Kidney epithelial cell (primary cell): ENCODE data around the gene TCAIM. TPM values are rescaled to one million over a fixed set of nuclear protein-coding genes. Genes with fewer than 3 reads are reported as not detected.

Experiments used
- DNase-seq: peaks from one replicate; pipeline ENCODE4 v3.0.0-alpha.2; 2010; ENCODE audit warnings: low read depth
- H3K27me3 ChIP-seq: 2 replicates; pipeline ENCODE4 v1.6.0; 2011; ENCODE audit warnings: low read length; ENCODE audit not compliant: control insufficient read depth, insufficient read depth
- H3K36me3 ChIP-seq: 2 replicates; pipeline ENCODE4 v1.5.1; 2011; ENCODE audit warnings: low read length; ENCODE audit not compliant: control insufficient read depth, insufficient read depth
- H3K4me3 ChIP-seq: 2 replicates; pipeline ENCODE4 v1.5.1; 2011; ENCODE audit warnings: low read depth, mild to moderate bottlenecking, control low read depth, low read length
- CTCF ChIP-seq: IDR thresholded peaks from 2 replicates; pipeline ENCODE4 v1.5.1; 2011; ENCODE audit warnings: mild to moderate bottlenecking, moderate library complexity, low read length, control low read depth, inconsistent platforms; ENCODE audit not compliant: insufficient read depth, poor library complexity, severe bottlenecking
- total RNA-seq: library from RNA; depleted of rRNA; stranded (reverse); fragments of >200 nt; gene quantifications from 2 replicates; pipeline ENCODE4 v1.2.3, GENCODE V29; 2015

Gene TCAIM
- total RNA-seq, 1 donor from 2014 or later, result 30.3 TPM

- no peak for TF ChIP-seq CTCF
- H3K36me3 ChIP-seq, result no peaks in the 10 kb centered on the region
- no peak for DNase-seq
- H3K4me3 ChIP-seq, result no peak overlapping the region
- no peaks in the 10 kb centered on the region for H3K27me3 ChIP-seq
Measured at GRCh38 chr3:44348993-44349392, 10.4 kb downstream of the TCAIM start.

DNA sequence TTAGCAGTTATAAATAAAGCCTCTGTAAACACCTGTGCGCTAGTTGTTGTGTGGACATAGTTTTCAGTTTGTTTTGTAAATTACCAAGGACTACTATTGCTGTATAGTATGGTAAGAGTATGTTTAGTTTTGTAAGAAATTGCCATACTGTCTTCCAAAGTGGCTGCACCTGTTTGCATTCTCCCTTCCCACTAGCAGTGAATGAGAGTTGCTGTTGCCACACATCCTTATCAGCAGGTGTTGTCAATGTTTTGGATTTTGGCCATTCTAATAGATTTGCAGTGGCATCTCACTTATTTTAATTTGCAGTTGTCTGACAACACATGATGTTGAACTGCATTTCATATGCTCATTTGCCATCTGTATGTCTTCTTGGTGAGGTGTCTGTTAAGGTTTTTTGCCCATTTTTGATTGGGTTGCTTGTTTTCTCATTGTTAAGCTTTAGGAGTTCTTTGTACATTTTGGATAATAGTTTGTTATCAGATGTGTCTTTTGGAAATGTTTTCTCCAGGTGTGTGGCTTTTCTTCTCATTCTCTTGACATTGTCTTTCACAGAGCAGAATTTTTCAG, 14.9 kb downstream of the TCAIM start:
- H3K36me3 ChIP-seq, result no peaks in the 10 kb centered on the region
- TF ChIP-seq CTCF, result no peak
- no peak for DNase-seq
- no peak overlapping the region for H3K4me3 ChIP-seq
- no peaks in the 10 kb centered on the region for H3K27me3 ChIP-seq

DNA sequence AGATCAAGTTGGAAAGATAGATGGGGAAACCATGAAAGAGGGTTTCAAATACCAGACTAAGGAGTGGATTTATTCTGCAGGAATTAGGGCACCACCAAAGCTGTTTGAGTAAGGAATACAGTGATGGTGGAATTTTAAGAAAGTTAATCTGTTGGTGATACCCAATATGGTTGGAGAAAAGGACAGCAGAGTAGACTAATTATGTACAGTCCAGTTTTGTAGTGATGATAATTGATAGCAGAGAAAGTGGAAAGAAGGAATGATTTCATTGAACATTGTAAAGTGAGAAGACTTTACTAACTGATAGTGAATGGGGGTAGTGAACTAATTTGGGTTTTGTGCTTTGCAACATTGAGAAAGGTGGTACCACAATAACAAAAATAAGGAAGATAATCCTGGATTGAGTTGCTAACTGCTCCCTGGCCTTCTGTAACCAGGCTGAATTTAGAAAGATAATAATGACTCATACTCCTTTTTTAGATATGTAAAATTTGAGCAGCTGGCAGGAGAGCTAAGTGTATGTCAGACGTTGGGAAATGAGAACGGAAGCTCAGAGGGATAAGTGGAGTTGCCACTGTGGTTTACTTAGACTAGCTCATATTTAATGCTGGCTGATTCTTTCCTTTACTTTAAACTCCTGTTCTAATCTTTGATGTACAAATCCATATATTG, 16.9 kb downstream of the TCAIM start:
- no peak overlapping the region for H3K4me3 ChIP-seq
- TF ChIP-seq CTCF, result no peak
- no peaks in the 10 kb centered on the region for H3K27me3 ChIP-seq
- no peak for DNase-seq
- H3K36me3 ChIP-seq, result no peaks in the 10 kb centered on the region

- no peaks in the 10 kb centered on the region for H3K36me3 ChIP-seq
- DNase-seq, result no peak
- H3K27me3 ChIP-seq, result no peaks in the 10 kb centered on the region
- H3K4me3 ChIP-seq, result no peak overlapping the region
- no peak for TF ChIP-seq CTCF
Measured at GRCh38 chr3:44359146-44359751, 20.7 kb downstream of the TCAIM start.

DNA sequence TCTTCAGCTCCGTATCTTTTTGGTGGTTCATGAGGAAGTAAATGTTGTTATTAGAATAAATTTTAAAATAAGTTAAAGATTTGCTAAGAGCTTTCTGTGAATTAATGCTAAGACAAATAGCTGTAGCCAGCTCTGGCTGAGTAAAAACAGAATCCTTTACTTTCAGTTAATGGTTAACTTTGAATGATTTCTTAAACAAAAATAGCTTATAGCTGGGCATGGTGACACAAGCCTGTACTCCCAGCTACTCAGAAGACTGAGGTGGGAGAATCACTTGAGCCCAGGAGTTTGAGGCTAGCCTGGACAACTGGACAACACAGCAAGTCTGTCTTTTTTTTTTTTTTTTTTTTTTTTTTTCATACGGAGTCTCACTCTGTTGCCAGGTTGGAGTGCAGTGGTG, 25.0 kb downstream of the TCAIM start:
- no peak for TF ChIP-seq CTCF
- Histone ChIP-seq H3K36me3 (no peaks in the 10 kb centered on the region), H3K4me3 (no peak overlapping the region), H3K27me3 (no peaks in the 10 kb centered on the region)
- DNase-seq, result peak; percentile 44
